HG02943 (cell line): ENCODE results near the gene IGF1.

Source experiments
- ATAC-seq: cut with Tn5 transposase; IDR thresholded peaks from one replicate; pipeline ENCODE4 v1.9.1; 2021; ENCODE audit warnings: mild to moderate bottlenecking, low read depth, moderate library complexity; ENCODE audit not compliant: unreplicated experiment

The IGF1 gene

DNA sequence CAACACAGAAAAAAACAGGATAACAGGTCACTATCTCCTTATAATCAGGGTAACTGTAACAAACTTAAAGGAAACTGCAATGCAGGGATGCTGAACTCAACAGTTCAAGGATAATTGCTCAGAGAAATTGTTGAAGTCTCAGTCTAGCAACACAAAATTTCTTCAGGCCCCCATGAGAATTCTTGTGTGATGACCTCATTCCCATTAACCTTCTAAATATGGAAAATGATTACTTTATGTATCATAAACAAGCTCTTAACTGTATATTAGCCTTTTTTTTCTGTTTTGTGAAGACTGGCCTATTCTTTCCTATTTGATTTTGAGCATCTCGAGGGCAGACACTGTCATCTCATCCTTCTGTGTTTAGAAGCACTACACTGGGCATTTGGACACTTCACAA, 47.1 kb downstream of the IGF1 start:
- no peak for ATAC-seq

DNA sequence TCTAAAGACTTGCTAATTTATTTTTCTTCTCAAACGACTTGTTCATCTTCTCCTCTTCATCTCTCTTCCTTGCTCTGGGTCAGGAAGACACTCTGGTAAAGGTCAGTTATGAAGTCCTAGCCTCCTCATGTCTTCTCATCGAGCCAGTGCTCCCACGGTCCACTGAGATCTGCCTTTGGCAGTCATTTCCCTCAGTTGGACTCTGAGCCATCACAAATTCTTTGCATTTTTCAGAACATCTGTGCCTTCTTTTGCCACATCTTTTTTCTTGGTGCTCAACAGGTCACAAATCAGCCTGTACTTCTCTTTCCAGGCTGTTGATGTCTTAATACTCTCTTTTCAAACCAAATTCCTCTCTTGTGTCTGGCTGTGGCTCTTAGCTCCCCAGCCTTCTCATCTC, 49.7 kb downstream of the IGF1 start:
- no peak for ATAC-seq

DNA sequence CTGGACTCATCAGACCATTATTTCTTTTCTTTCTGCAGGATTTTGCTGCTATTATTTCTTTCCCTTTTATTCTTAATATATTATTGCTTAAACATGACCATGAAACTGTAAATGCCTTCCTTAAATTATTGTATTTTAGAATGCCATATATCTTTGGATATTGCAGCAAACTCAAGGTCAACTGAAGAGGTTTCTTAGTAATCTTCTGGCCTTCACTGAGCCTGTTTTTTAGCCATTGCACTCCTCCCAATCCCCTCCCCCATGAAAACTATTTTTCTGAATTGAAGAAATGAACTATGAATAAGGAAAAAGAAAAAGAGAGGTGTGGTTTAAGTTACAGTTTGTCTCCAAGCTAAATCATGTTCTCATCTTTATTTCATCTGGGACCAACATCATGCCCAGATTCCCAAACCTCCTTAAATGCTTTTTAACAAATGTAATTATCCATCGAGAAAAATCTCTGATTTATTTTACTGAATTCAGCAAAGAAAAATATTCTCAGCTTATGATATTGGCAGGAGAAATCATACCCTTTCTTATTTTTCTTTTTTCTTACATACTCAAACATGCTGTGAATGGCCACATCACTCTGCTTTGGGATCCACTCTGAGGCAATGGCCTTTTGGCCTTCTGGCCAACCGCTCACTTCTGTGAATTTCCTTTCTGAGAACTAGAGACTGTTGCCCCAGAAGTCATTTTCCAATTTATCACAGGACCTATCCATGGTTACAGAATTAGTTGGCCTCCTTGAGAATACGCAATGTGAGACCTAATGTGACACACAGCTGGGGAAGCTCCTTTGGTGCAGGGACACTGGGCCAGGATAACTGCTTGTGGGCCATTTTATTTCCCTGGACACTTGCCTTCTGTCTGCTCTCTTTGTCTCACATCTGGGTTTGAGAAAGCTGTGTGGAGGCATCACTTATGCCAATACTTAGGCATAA, 50.9 kb downstream of the IGF1 start:
- no peak for ATAC-seq

- ATAC-seq: no peak
Observed at GRCh38 chr12:102427543-102427941, 52.8 kb downstream of the IGF1 start.

DNA sequence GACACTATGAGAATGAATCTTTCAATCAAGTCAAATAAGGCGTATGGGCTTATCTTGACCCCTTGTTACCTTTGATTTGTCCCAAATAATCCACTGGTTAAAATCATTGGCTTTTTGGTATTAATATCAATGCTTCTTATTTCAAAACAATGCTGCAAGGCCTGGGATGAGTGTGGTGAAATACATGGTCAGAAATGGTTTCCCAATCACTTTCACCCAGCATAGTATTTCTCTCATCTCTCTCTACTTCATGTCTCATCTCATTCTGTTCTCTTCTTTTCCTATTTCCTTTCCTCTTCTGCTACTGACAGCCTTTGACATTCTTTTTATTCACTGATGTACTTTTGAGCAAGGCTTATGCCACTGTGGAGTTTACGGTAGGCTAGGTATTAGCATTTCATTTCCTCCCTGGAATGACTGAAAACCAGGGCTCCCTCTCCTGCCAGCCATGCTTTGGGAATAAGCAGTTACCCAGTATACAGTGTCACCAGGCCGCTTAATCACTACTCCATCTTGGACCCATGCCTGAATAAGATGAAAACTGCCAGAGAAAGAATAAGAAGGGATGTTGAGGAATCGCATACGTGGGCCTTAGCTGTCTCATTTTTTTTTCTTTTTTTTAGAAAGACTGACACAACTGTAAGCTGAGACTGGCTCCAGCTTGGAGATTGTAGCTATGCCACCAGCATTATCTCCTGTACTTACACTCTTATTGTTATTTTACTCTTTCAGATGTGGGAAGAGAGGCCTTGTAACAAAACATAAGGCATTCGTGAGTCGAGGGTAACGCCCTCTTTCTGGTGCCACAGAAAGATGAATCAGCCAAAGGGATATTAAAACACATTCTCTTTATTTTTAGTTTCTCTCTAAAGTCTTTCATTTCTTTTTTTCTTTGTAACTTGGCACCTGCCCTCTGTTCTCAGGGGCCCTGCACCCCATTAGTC, 53.5 kb downstream of the IGF1 start:
- no peak for ATAC-seq

DNA sequence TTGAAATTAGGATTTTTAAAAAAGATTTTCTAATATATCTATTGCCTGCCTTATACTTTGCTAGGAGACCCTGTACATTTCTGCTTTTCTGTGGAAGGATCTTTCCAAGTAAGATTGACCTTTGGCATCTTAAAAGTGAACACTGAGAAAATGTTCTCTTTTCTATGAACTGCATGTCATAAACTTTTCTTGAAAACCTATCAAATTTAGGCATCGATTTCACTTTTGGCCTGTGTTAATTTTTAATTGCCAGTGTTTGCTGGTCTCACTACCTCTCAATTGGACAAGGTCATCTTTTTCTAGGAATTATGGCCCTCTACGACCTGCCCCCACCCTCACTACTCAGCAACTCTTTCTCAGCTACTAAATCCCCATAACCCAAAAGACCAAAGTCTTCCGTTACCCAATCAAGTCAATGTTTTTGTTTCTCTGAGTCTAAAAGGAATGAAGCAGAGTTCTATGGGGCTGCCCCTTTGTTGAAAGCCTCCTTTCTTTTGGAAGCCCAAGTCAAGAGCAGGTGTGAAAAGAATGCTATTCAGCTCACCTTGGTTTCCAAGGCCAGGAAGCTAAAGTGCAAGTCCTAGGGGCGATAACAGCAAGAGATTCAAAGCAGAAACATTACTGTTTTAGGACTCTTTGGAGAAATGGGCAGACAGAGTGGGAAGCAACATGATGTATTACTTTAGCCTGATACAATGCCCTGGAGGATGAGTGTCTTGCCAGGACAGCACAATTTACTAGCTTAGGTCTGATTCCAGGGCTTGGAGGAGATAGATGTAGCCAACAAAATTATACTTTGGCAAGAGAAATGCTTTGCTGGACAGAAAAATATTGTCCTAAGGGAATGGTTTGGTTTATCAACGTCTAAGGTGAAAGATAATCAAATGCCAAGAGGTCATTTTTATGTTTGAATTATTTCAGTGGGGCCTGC, 55.0 kb downstream of the IGF1 start:
- ATAC-seq: no peak

DNA sequence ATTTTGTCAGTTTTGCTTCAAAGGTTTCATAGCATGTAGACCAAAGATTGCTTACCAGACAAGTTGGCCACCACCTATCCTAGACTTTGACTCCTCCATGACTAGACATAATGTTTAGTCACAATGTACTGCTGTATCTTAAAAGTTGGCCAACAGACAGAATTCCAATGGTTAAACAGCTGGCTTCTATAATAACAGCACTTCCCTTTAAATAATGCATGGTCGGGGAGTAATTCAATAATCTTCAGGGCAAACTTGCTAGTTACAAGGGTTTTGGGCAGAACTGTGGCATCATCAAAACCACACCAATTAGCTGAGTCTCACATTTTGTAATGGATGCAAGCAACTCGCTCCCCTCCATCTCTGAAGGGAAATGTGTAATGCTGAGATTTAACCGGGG, 56.9 kb downstream of the IGF1 start:
- no peak for ATAC-seq

DNA sequence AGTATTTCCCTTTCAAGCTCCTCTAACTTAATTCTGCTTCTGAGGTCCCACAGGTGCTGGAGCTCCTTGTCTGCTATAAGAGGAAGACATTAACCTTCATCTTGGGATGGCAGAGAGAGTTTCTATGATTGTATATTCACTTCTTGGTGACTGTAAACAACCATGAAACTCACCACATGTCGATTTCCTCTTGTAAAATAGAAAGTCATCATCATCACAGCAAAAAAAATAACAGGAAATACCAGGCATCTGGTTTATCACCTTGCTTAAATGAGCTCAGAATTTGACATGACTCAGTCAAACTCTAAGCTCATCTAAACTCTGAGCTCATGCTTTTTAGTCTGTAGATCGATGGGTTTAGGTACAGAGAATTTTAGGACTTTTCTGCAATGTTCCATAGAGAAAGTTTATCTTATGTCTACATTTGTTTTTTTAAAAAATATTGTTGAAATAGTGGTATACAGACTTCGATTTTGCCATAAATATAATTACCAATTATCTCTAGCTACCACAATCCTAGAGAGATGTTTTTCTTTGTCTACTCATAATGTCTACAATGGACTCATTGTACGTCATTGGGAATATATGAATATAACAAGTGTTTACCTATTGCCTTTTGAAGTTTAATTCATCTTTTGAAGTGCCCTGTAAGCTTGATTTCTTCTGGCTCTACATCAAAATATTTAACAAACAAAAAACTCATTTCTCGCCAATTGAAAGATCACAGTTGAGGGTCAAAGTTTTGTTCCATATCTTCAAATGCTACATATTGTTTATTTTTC, 58.4 kb downstream of the IGF1 start:
- no peak for ATAC-seq

DNA sequence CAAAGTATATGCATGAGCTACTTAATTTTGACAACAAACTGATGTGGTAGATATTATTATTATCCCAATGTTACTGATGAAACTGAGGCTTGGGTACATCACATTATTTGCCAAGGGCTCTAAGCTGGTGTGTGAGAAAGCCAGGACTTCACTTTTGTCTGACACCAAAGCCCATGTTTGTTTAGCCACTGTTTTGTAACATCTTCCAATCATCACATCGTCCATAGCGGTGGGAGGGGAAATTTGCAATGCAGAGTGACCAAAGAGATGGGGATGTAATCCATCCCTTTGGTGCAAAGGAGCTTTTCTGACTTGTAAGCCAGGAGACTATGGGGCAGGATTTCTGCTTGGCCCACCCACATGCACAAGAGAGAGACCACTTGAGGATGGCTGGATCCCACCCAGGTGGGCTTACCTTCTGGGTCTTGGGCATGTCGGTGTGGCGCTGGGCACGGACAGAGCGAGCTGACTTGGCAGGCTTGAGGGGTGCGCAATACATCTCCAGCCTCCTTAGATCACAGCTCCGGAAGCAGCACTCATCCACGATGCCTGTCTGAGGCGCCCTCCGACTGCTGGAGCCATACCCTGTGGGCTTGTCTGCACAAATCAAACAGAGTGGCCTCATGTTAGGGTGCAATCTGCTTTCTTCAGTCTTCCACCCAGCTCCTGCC, 61.1 kb downstream of the IGF1 start:
- ATAC-seq: no peak

- ATAC-seq: no peak
Observed at GRCh38 chr12:102417055-102417454, 63.3 kb downstream of the IGF1 start.

DNA sequence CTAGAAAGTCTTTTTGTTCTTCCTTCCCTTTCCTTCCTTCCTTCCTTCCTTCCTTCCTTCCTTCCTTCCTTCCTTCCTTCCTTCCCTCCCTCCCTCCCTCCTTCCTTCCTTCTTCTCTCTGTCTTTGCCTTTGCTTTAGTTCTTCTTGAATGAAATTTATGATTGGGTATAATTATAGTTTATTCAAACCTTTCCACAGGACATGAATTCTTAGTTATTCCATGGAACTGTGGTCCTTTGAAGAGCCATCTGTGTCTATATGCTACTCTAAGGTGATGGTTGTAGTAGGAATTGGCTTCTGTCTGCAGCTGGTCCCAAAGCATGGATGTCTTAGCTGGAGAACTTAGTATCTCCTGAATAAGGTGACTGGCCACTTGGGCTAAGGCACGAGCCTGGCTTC, 64.8 kb downstream of the IGF1 start:
- ATAC-seq: no peak

GRCh38 chr12:102413396-102413795, 67.0 kb downstream of the IGF1 start:
- ATAC-seq: no peak

DNA sequence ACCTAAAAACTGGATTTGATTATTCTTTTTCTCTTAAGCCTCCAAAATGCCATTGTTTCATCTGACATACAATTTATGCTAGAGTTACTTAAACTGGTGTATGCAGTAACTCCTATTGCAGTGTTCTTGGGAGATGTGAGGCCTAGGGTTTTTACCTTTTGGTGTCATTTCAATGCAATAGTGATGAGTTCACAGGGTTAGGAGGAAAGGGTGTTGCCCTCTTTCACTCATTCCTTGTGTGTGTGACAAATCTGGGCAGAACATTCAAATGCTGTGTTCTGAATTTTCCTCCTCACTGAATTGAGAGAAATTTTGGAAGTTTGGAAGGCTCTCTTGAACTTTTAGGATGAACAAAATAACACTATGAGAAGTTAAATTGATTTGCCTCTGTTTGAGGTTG, 69.9 kb downstream of the IGF1 start:
- no peak for ATAC-seq

- ATAC-seq: no peak
Observed at GRCh38 chr12:102408487-102409297, 71.7 kb downstream of the IGF1 start.

DNA sequence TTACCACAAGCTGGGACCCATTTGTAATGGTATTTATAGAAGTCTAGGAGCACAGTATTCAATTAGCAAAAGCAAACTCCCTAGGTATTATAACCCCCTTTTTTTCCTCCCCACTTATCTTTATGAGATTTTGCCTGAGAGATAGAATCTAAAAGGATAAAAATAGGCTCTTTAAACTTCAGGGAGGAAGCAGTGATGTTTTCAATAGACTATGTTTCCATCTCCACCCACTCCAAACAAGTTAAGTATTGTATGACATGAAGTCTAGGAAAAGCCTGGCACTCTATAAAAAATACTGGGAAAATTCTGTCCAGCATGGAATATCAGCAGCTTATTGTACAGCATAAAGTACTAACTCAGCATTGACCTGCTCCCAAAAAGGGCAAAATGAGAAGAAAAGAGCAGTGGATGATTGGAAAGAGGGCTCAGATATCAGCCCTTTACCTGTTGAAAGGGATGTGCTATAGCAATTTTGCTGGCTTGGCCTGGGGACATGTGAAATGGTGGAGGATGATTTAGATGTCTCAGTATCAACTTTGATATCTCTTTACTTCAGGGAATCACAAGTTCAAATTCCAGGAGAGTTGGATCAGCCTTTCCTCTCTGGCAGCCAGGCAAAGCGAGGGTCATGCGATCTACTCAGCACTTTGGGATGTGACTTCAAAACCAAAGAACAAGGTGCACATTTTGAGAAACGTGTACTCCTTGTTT, 72.4 kb downstream of the IGF1 start:
- ATAC-seq: no peak

- ATAC-seq: no peak
Observed at GRCh38 chr12:102406033-102406584, 74.3 kb downstream of the IGF1 start.

DNA sequence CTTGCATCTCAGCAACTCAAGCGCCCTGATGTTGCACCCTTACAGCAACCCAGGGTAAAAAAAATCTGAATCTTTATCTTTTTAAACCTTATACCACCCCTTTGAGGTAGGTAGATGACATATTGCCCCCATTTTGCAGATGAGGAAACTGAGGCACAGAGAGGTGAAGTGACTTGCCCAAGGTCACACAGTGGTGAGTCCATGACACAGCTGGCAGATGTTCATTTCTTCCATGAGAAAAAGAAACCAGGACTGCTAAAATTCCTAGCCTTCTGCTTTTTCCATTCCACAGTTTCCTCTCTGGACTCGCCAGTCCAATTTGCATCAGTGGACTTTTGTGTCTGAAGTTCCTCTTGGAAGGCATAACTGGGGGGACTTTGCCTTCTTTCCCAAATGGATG, 79.3 kb downstream of the IGF1 start:
- no peak for ATAC-seq
